Mammary epithelial cell (primary cell): Measurements from ENCODE around the gene GRB14.

ENCODE experiments used
- EZH2 ChIP-seq: IDR thresholded peaks from 2 replicates; pipeline ENCODE4 v1.6.1; 2012; ENCODE audit warnings: low read length, inconsistent platforms, borderline replicate concordance
- TF ChIP-seq, protein P1 (sequence below), 2 donors: IDR thresholded peaks in 1 of 2; conservative IDR thresholded peaks in 1 of 2; 2 replicates each; pipeline ENCODE4 v1.5.1; 2011 to 2012; ENCODE audit warnings: inconsistent platforms in 2 of 2, low read length in 2 of 2, mild to moderate bottlenecking in 2 of 2, control low read depth in 1 of 2, low read depth in 1 of 2; ENCODE audit not compliant: insufficient read depth in 1 of 2; ENCODE audit errors: extremely low read depth in 1 of 2

DNA sequence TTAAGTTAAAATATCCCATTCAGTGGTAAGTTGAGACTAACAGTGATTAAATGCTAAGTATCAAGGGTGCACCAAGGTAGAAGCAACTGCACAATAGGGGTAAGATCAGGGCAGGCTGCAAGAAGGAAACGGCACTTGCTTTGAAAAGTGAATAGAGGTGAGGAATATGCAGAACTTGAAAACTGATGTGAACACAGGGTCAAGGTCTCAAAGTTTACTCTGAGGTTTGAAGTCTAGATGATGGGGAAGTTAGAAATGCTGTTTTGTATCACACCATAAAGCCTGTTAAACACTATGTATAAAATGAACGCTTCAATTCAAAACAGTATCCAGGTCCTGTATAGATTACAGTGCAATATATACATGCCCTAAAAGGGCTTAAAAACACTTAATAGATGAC is 50.8 kb downstream of the GRB14 start:
- TF ChIP-seq, protein P1, sequence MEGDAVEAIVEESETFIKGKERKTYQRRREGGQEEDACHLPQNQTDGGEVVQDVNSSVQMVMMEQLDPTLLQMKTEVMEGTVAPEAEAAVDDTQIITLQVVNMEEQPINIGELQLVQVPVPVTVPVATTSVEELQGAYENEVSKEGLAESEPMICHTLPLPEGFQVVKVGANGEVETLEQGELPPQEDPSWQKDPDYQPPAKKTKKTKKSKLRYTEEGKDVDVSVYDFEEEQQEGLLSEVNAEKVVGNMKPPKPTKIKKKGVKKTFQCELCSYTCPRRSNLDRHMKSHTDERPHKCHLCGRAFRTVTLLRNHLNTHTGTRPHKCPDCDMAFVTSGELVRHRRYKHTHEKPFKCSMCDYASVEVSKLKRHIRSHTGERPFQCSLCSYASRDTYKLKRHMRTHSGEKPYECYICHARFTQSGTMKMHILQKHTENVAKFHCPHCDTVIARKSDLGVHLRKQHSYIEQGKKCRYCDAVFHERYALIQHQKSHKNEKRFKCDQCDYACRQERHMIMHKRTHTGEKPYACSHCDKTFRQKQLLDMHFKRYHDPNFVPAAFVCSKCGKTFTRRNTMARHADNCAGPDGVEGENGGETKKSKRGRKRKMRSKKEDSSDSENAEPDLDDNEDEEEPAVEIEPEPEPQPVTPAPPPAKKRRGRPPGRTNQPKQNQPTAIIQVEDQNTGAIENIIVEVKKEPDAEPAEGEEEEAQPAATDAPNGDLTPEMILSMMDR (conservative IDR thresholded peaks at IDR 0.05 in 1 of 2, IDR thresholded peaks at IDR 0.05 in 1 of 2; ENCODE audit: extremely low read depth in 1 of 2, insufficient read depth in 1 of 2, low read depth in 1 of 2, low read length in 2 of 2): no peak
- TF ChIP-seq EZH2: no peak
